Fibroblast of pulmonary artery (primary cell): ENCODE measurements around the gene RADX.
A peak's percentile ranks its signal among the peaks of the same experiment; 100 is the strongest.

Experiments
- DNase-seq: peaks from one replicate; pipeline ENCODE4 v3.0.0-alpha.2; 2010; ENCODE audit warnings: low read depth
- H3K4me3 ChIP-seq: replicated peaks from 2 replicates; pipeline ENCODE4 v1.5.1; 2011; ENCODE audit warnings: low read depth, mild to moderate bottlenecking, control low read depth, low read length, moderate library complexity
- CTCF ChIP-seq: IDR thresholded peaks from 2 replicates; pipeline ENCODE4 v1.5.1; 2011; ENCODE audit warnings: mild to moderate bottlenecking, control low read depth, low read length, inconsistent platforms; ENCODE audit errors: missing control alignments

The RADX gene

GRCh38 chrX:106606571-106606970, 5.2 kb upstream of the RADX start:
- TF ChIP-seq CTCF = no peak
- DNase-seq = peak; percentile 24

GRCh38 chrX:106608016-106608415, 3.8 kb upstream of the RADX start:
- DNase-seq = no peak
- H3K4me3 ChIP-seq = no peak overlapping the region
- TF ChIP-seq CTCF = no peak

More at GRCh38 chrX:106606571-106606970, 5.2 kb upstream of the RADX start:
- no peak overlapping the region for H3K4me3 ChIP-seq

- no peak for TF ChIP-seq CTCF
- DNase-seq = no peak
- H3K4me3 ChIP-seq = peak overlapping the region; percentile 67
These were observed 480 bp upstream of the RADX start for GRCh38 chrX:106611317-106611678.

- DNase-seq = no peak
These were observed 600 bp downstream of the RADX start for GRCh38 chrX:106612393-106612763.

DNA sequence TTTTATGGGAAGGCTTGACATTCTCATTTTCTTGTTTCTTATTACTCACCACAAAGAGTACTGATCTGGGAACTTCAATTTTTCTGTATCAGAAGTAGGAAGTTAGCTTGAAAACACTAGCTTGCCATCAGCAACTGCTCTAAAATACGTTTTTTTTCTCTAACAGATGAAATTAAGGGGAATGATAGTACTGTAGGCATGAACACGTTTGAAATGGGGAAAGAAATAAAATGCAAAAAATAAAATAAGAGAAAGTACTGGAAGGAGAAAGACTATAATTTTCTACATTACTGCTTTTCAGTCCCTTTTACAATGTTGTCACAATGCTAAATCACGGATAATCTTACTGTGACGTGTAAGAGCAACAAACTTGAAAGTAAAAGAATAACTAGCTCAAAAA, 1.5 kb downstream of the RADX start:
- no peak for TF ChIP-seq CTCF
- no peak for DNase-seq
- peak overlapping the region; percentile 67 for H3K4me3 ChIP-seq

More at GRCh38 chrX:106612393-106612763, 600 bp downstream of the RADX start:
- TF ChIP-seq CTCF = no peak
- H3K4me3 ChIP-seq = peak overlapping the region; percentile 67

- no peak for DNase-seq
- no peak for TF ChIP-seq CTCF
- no peak overlapping the region for H3K4me3 ChIP-seq
These were observed 3.3 kb downstream of the RADX start for GRCh38 chrX:106615041-106615440.

GRCh38 chrX:106619797-106620196, 8.0 kb downstream of the RADX start:
- H3K4me3 ChIP-seq = no peak overlapping the region
- peak; percentile 36 for DNase-seq
- peak; percentile 47 for TF ChIP-seq CTCF
